Muscle layer of duodenum (tissue), 2 donors: ENCODE results near the gene C1QB.
"Not testable (repeated sequence)": the region's sequence is repeated elsewhere in the genome, so short reads cannot be mapped to it uniquely, and the experiment has no call there.

Source experiments
- H3K27ac ChIP-seq: one replicate; pipeline ENCODE4 v1.7.0; 2013; ENCODE audit warnings: mild to moderate bottlenecking, low read length
- H3K27me3 ChIP-seq: one replicate; pipeline ENCODE4 v1.7.0; 2013; ENCODE audit warnings: low read depth, mild to moderate bottlenecking, control low read depth, low read length
- H3K36me3 ChIP-seq, 2 donors: one replicate each; pipeline ENCODE4 v1.7.0; 2013; ENCODE audit warnings: low read length in 2 of 2, control low read depth in 1 of 2, mild to moderate bottlenecking in 1 of 2; ENCODE audit not compliant: insufficient read depth in 2 of 2, control insufficient read depth in 1 of 2
- H3K4me1 ChIP-seq, 2 donors: one replicate each; pipeline ENCODE4 v1.7.0; 2013; ENCODE audit warnings: low read length in 2 of 2, mild to moderate bottlenecking in 2 of 2, control low read depth in 1 of 2, moderate library complexity in 1 of 2; ENCODE audit not compliant: insufficient read depth in 2 of 2, control insufficient read depth in 1 of 2
- H3K4me3 ChIP-seq, 2 donors: one replicate each; pipeline ENCODE4 v1.7.0; 2013; ENCODE audit warnings: low read length in 2 of 2, low read depth in 1 of 2, mild to moderate bottlenecking in 1 of 2
- H3K9me3 ChIP-seq, 2 donors: one replicate each; pipeline ENCODE4 v1.7.0; 2013; ENCODE audit warnings: low read length in 2 of 2, control low read depth in 1 of 2, mild to moderate bottlenecking in 1 of 2; ENCODE audit not compliant: control insufficient read depth in 1 of 2
- donor health status: healthy.

The C1QB gene

DNA sequence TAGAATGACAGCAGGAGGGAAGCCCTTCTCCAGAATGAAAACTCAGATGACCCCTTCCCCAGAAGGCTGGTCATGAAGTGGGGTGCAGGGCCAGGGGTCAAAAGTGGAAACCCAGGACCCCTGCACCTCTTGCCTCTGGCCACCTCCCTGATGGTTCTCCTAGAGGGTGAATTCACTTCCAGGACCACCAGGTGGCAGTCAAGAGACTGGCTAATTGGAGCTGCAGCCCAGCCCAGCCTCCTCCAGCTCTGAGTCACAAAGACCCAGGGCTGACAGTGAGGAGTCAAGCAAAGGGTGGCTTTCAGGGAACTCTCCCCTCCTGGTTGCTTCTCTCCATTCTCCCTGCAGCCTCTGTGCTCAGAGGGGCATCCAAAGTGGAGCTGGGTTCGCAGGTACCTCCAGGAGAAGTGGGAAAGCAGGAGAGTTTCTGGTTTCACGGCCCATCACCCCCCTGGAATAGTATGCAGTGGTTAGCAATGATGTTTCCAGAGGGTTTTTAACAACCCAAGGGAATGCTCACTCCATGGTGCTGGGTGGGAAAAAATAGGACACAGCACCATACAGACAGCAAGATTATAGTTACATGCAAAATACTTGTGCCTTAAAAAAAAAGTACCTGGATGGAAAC, 51.5 kb downstream of the C1QB start:
- no peaks in the 10 kb centered on the region for H3K9me3 ChIP-seq
- H3K27ac ChIP-seq = no peak overlapping the region
- H3K4me3 ChIP-seq = no peak overlapping the region
- no peaks in the 10 kb centered on the region for H3K36me3 ChIP-seq
- no peaks in the 10 kb centered on the region for H3K27me3 ChIP-seq
- peaks cover 0 to 4% of the 10 kb centered on the region in 2 donors for H3K4me1 ChIP-seq

DNA sequence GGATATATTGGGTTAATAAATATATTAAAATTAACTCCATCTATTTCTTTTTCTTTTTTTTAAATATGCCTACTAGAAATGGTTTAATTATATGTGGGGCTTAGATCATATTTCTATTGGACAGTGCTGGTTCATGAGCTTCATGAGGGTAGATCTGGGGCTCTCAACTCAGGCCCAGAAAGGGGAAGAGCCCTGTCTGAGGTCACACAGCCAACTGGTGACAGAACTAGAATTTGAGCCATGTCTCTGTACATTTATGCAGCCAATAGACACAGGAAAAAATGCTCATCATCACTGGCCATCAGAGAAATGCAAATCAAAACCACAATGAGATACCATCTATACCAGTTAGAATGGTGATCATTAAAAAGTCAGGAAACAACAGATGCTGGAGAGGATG, 52.5 kb downstream of the C1QB start:
- no peaks in the 10 kb centered on the region for H3K27me3 ChIP-seq
- no peak overlapping the region for H3K4me3 ChIP-seq
- H3K27ac ChIP-seq = no peak overlapping the region
- peaks cover 0 to 11% of the 10 kb centered on the region in 2 donors for H3K4me1 ChIP-seq
- no peaks in the 10 kb centered on the region for H3K36me3 ChIP-seq
- H3K9me3 ChIP-seq = no peaks in the 10 kb centered on the region

DNA sequence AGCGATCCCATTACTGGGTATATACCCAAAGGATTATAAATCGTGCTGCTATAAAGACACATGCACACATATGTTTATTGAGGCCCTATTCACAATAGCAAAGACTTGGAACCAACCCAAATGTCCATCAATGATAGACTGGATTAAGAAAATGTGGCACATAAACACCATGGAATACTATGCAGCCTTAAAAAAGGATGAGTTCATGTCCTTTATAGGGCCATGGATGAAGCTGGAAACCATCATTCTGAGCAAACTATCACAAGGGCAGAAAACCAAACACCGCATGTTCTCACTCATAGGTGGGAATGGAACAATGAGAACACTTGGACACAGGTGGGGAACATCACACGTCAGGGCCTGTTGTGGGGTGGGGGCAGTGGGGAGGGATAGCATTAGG, 53.1 kb downstream of the C1QB start:
- not testable (repeated sequence) for H3K27ac ChIP-seq, H3K4me3 ChIP-seq, H3K27me3 ChIP-seq, H3K9me3 ChIP-seq, H3K36me3 ChIP-seq
- H3K4me1 ChIP-seq = peaks cover 0 to 11% of the 10 kb centered on the region in 2 donors

DNA sequence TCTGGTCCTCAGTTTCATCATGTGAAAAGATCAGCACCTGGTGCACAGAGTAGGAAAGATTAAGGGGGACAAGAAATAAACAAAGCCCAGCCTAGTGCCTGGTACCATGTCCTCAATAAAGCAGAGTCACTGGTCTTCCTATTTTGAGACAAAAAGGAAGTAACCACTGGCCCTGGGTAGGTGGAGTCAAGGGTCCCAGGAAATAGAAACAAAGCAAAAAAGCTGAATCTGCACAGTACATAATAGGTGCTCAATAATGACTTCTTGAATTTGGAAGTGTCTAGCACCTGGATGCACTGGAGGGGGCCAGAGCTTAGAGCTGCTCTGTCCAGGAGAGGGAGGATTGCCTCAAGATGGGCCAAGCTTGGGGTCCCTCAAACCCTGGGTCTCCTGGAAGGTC, 55.7 kb downstream of the C1QB start:
- Histone ChIP-seq H3K4me1 (peaks cover 0 to 22% of the 10 kb centered on the region in 2 donors), H3K27me3 (peaks cover 7% of the 10 kb centered on the region), H3K27ac (no peak overlapping the region), H3K4me3 (no peak overlapping the region), H3K9me3 (no peaks in the 10 kb centered on the region), H3K36me3 (no peaks in the 10 kb centered on the region)

DNA sequence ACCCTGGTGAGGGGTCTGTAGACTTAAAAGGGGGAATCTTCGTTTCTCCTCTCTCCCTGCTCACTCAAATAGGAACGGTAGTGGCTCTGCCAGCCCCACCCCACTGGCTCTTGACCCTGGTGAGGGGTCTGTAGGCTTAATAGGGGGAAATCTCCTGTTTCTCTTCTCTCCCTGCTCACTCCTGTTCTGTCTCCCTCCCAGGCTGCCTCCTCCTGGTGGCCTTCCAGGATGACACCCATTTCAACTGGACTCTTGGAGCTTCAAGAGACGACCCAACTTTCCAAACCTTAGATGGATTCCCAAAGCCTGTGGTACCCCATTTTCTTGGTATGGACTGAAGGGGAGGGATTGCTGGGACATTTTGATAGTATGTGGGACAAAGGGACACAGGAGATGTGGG, 56.2 kb downstream of the C1QB start:
- H3K9me3 ChIP-seq = no peaks in the 10 kb centered on the region
- H3K27me3 ChIP-seq = peaks cover 7% of the 10 kb centered on the region
- H3K36me3 ChIP-seq = no peaks in the 10 kb centered on the region
- no peak overlapping the region for H3K4me3 ChIP-seq
- peaks cover 0 to 22% of the 10 kb centered on the region in 2 donors for H3K4me1 ChIP-seq
- no peak overlapping the region for H3K27ac ChIP-seq

DNA sequence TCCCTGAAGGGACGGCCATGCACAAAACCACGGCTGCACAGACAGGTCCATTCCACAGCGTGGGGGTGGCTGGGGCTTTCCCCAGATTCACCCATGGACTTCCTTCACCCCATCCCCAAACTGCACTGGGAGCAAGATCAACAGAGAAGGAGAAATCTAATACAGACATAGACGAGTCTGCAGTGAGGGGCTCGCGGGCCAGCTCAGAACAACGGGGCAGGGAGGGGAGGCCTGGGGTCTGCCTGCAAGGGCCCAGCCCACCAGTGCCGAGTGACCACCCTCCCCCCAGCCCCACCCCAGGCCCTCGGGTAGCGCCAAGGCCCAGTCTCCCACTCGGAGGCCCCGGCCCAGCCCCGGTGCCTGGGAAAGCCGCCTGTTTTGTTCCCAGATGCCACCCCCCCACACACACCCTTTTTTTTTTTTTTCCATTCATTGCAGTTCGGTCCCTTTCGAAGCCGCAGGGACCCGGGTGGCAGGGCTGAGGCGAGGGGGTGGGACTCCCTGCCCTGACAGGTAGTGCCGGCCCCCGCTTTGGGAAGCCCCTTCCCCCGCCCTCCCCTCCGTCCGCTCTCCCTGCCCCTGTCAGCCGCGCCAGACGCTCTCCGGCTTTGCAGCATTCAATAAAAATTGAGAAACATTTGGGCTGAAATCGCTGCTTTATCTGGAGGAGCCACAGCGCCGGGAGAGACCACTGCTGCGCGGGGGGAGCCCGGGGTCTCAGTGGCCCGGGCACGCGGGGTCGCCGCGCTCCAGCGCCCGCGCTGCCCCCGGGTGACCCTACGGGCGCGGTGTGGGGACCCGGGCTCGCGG, 57.1 kb downstream of the C1QB start:
- no peaks in the 10 kb centered on the region for H3K9me3 ChIP-seq
- no peak overlapping the region for H3K27ac ChIP-seq
- peaks cover 7% of the 10 kb centered on the region for H3K27me3 ChIP-seq
- peak overlapping the region in 1 of 2 donors; percentile 61 for H3K4me3 ChIP-seq
- H3K36me3 ChIP-seq = no peaks in the 10 kb centered on the region
- peaks cover 0 to 22% of the 10 kb centered on the region in 2 donors for H3K4me1 ChIP-seq

DNA sequence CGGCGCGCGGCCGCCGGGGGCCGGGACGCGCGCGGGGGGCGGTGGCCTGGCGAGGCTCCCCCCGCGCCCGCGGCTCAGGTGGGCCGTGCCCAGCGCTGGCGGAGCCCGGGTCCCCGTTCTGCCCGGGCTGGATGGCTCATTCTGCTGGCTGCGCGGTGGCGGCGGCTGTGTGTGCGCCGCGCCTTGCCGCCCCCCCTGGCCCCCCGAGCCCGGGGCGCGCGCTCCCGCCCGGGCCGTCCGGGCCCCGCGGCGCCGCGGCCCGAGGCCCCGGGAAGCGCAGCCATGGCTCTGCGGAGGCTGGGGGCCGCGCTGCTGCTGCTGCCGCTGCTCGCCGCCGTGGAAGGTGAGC, 57.6 kb downstream of the C1QB start, which contains the start of gene EPHB2:
Gene EPHB2, plus strand, starts transcription at position 139 of the 349 bp plus-strand sequence. Its CDS starts 144 bp downstream, at position 283.
- no peak within 1 kb of the TSS for H3K27ac ChIP-seq
- peaks cover 0 to 22% of the 10 kb centered on the region in 2 donors for H3K4me1 ChIP-seq
- peak within 1 kb of the TSS; percentile 63 to 69 for H3K4me3 ChIP-seq
- peaks cover 7% of the 10 kb centered on the region for H3K27me3 ChIP-seq
- no peaks in the 10 kb centered on the region for H3K36me3 ChIP-seq
- no peaks in the 10 kb centered on the region for H3K9me3 ChIP-seq

GRCh38 chr1:22711071-22711470, 58.0 kb downstream of the C1QB start:
- H3K9me3 ChIP-seq = no peaks in the 10 kb centered on the region
- peak overlapping the region in 1 of 2 donors; percentile 69 for H3K4me3 ChIP-seq
- no peak overlapping the region for H3K27ac ChIP-seq
- no peaks in the 10 kb centered on the region for H3K36me3 ChIP-seq
- peaks cover 7% of the 10 kb centered on the region for H3K27me3 ChIP-seq
- peaks cover 0 to 22% of the 10 kb centered on the region in 2 donors for H3K4me1 ChIP-seq
